Amygdala (tissue), 56 donors: ENCODE measurements around the gene CLSTN2.
A peak's percentile ranks its signal among the peaks of the same experiment; 100 is the strongest.

ENCODE experiments used
- DNase-seq, 56 donors: peaks; one replicate each; lab custom pipeline; 2025; lab: John Stamatoyannopoulos, UW

The CLSTN2 gene

GRCh38 chr3:140432229-140432669, 497.3 kb downstream of the CLSTN2 start:
- no peak for DNase-seq

- DNase-seq: no peak
Measured at GRCh38 chr3:140433431-140433830, 498.4 kb downstream of the CLSTN2 start.

- no peak for DNase-seq
Measured at GRCh38 chr3:140434261-140434905, 499.4 kb downstream of the CLSTN2 start.

GRCh38 chr3:140436421-140436820, 501.4 kb downstream of the CLSTN2 start:
- no peak for DNase-seq

- no peak for DNase-seq
Measured at GRCh38 chr3:140438736-140439470, 503.9 kb downstream of the CLSTN2 start.

- DNase-seq: no peak
Measured at GRCh38 chr3:140439527-140439926, 504.5 kb downstream of the CLSTN2 start.

GRCh38 chr3:140440446-140440845, 505.5 kb downstream of the CLSTN2 start:
- no peak for DNase-seq

GRCh38 chr3:140441006-140441405, 506.0 kb downstream of the CLSTN2 start:
- DNase-seq: no peak

- DNase-seq: no peak
Measured at GRCh38 chr3:140442621-140443020, 507.6 kb downstream of the CLSTN2 start.

GRCh38 chr3:140443073-140443472, 508.1 kb downstream of the CLSTN2 start:
- no peak for DNase-seq

GRCh38 chr3:140443806-140444205, 508.8 kb downstream of the CLSTN2 start:
- no peak for DNase-seq

- peak in 4 of 56 donors; percentile 15 to 33 (median 20) for DNase-seq
Measured at GRCh38 chr3:140446734-140447133, 511.7 kb downstream of the CLSTN2 start.

- peak in 25 of 56 donors; percentile 3 to 65 (median 12) for DNase-seq
Measured at GRCh38 chr3:140447136-140447535, 512.2 kb downstream of the CLSTN2 start.

GRCh38 chr3:140448001-140448400, 513.0 kb downstream of the CLSTN2 start:
- DNase-seq: no peak

- DNase-seq: no peak
Measured at GRCh38 chr3:140449413-140450256, 514.6 kb downstream of the CLSTN2 start.

GRCh38 chr3:140453750-140454149, 518.8 kb downstream of the CLSTN2 start:
- no peak for DNase-seq

- no peak for DNase-seq
Measured at GRCh38 chr3:140455521-140456214, 520.7 kb downstream of the CLSTN2 start.

GRCh38 chr3:140456974-140457373, 522.0 kb downstream of the CLSTN2 start:
- no peak for DNase-seq

- DNase-seq: no peak
Measured at GRCh38 chr3:140459462-140459861, 524.5 kb downstream of the CLSTN2 start.

GRCh38 chr3:140461250-140461649, 526.3 kb downstream of the CLSTN2 start:
- no peak for DNase-seq

GRCh38 chr3:140463355-140463754, 528.4 kb downstream of the CLSTN2 start:
- no peak for DNase-seq
